Activated naive CD4-positive, alpha-beta T cell treated with anti-CD3 and anti-CD28 coated beads, Interleukin-2, amount 50 U/mL, for 72 hours (primary cell): ENCODE data around the gene GRAMD1B. TPM values are rescaled to one million over a fixed set of nuclear protein-coding genes. Genes with fewer than 3 reads are reported as not detected.
A peak's percentile ranks its signal among the peaks of the same experiment; 100 is the strongest.

Experiments
- ATAC-seq, 2 donors: fragments of 150-1000 bp; cut with Tn5 transposase; 2 replicates each; pipeline ENCODE4 v1.10.0; 2021; ENCODE audit warnings: mild to moderate bottlenecking in 2 of 2, moderate library complexity in 2 of 2
- DNase-seq, 2 donors: peaks; one replicate each; pipeline ENCODE4 v3.0.0; 2021 to 2022; ENCODE audit warnings: low spot score in 2 of 2
- H3K27ac Mint-ChIP-seq, 2 donors: one replicate each; pipeline ENCODE4 v1.8.0; 2022; ENCODE audit warnings: mild to moderate bottlenecking in 2 of 2, mixed read lengths in 2 of 2
- H3K36me3 Mint-ChIP-seq, 2 donors: one replicate each; pipeline ENCODE4 v1.8.0; 2022; ENCODE audit warnings: mixed read lengths in 2 of 2
- H3K9me3 Mint-ChIP-seq, 2 donors: one replicate each; pipeline ENCODE4 v1.8.0; 2022; ENCODE audit warnings: mixed read lengths in 2 of 2
- total RNA-seq, 2 donors: library from RNA; stranded (reverse); gene quantifications; one replicate each; pipeline ENCODE4 v1.2.3, GENCODE V29; 2022

Gene GRAMD1B
- total RNA-seq, 2 donors from 2014 or later, result 36.7 to 66.2 TPM

DNA sequence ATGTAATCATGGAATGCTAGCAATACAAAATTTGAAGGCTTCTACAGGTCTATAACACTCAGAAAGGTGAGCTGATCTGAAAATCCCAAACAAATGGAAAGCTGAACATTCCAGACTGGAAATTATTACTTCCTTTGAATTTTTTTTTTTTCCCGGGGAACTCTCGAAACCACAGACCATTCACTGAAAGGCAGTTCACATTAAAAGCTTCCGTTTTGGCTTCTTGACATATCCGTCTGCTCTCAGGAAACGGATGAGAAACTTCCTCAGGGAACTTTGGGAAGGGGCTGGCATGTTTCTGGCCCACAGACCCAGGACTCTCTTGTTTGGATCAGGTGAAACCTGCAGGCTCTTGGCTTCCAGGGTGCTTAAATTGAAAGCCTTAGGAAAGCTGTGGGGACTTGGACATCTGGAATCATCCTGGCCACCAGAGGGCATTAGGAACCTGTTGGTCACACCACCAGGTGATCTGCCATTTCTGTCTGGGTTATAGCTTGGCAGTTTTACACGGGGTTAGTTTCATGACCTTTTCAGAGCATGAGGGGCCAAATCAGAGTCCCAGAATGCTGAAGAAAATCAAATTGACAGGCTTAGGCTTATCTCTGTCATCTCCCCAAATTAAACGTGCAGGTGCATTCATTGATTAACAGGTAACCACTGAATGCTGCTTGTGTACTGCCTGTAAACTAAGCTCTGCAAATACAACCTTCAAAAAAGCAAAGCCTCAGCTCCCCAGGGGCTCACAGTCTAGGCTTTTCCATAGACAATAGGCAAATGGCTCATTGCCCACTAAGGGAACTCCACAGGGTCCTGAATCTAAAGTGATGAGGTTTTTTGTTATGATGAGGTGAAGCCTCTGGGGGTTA lies 22.7 kb upstream of the GRAMD1B start:
- DNase-seq (peak in 1 of 2 donors; percentile 43), ATAC-seq (peak; percentile 42 to 84)
- H3K9me3 Mint-ChIP-seq, result no peaks in the 10 kb centered on the region
- H3K36me3 Mint-ChIP-seq, result no peaks in the 10 kb centered on the region
- peak overlapping the region; percentile 43 to 94 for H3K27ac Mint-ChIP-seq

DNA sequence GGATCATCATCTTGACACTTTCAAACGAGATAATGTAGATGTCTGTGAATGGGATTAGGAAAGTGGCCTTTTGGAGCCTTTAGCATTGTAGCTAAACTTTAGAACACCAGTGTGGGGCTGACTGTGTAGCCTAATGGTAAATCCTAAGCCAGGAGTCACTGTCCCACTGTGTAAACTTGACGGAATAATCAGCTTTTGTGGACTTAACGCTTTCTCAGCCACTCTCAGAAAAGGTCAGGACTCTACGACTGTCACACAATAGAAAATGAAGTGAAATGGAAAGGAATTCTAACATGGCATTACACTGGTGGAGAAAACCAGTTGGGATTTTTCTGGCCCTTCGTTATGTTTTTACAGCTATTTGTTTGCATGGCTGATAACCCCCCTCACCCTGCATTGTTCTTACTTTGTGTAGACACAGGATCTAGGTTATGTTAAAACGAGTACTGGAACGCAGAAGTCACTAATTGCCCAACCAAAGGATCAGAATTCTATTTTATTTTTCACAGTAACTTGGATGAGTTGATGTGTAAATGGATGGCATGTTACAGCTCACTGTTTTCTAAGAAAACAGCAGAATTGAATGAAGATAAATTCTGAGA lies 22.0 kb upstream of the GRAMD1B start:
- Mint-ChIP-seq H3K27ac (no peak overlapping the region), H3K9me3 (no peaks in the 10 kb centered on the region), H3K36me3 (no peaks in the 10 kb centered on the region)
- DNase-seq (no peak), ATAC-seq (no peak)

DNA sequence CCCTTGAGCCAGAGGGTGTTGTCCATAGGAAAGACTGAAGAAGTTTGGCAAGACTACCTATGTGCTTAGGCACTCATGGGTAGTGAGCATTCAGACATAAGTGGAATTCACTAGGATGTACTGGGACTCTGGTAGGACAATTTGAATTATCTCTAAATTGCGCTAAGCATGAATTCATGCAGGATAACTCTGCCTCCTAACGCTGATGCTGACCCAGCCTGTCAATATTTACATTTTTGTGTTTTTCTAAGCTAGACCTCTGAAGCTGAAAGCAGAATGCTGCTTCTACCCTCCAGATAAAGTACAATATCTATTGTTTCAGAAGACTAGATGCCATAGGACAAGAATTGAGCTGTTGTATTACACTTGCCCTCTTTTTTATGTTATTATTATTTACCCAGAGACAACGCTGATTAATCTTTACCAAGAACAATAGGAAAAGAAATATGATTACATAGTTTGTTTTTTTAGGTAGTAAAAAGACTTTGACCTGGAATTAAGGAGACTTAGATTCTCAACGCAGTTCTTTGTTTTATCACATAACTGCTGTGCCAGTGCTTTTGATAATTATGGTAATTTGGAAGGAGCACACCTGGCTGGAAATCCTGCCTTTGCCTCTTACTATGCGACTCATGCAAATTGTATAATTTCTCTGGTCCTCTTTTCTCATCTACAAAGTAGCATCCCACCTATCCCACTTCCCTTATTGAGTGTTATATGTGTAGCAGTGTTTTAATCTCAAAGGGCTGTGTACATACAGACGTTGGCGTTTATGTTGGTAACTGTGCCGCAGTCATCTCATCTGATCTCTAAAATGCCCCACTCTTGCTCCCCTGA lies 21.2 kb upstream of the GRAMD1B start:
- Mint-ChIP-seq H3K27ac (no peak overlapping the region), H3K9me3 (no peaks in the 10 kb centered on the region), H3K36me3 (no peaks in the 10 kb centered on the region)
- no peak for DNase-seq
- no peak for ATAC-seq

DNA sequence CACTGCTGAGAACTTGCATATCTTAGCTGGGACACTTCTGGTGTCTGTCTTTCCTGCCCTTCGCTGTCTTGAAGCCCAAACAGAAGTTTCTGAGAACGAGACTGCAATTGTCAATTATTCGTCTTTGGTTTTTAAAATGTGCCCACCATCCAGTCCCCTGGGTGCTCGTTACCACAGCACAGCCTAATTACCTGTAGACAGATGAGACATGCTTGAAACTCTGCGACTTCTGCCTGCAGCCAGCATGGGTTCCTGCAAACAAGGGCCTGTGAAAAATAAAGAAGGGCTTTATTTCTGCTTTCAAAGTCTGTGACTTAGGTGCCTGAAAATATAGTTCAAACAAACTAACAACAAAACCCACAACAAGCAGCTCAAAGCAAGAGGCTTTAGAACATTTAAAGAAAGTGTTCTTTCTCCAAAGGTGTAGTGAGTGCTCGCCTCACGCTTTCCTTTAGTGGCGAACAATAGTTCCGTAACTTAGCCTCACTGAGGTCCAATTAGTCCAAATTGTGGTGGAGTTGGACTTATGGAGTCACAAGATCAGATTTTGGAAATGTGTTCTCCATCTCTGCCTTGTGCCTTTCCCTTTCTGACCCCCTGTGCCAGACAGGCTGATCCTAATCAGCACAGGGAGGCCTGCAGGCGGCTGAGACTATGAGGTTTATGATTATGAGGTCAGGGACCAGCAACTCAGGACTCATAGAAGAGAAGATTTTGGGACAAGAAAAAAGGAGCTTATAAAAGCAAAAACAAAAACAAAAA lies 20.4 kb upstream of the GRAMD1B start:
- ATAC-seq, result no peak
- DNase-seq, result no peak
- no peaks in the 10 kb centered on the region for H3K36me3 Mint-ChIP-seq
- no peaks in the 10 kb centered on the region for H3K9me3 Mint-ChIP-seq
- H3K27ac Mint-ChIP-seq, result no peak overlapping the region

DNA sequence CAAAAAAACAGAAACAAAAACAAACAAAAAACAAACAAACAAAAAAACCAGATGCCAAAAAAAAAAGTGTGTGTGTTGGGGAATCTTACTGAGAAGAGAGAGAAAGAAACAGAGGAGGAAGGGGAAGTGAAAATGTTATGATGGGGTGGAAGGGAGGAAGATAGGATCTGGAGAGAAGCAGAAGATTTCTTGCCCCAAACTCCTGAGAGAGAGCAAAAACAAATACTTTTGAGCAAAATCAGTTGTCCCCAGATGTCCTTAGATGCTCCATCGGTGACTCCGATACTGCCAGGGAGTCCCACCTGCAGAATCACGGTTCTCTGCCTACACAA lies 19.9 kb upstream of the GRAMD1B start:
- no peak for ATAC-seq
- H3K9me3 Mint-ChIP-seq, result no peaks in the 10 kb centered on the region

DNA sequence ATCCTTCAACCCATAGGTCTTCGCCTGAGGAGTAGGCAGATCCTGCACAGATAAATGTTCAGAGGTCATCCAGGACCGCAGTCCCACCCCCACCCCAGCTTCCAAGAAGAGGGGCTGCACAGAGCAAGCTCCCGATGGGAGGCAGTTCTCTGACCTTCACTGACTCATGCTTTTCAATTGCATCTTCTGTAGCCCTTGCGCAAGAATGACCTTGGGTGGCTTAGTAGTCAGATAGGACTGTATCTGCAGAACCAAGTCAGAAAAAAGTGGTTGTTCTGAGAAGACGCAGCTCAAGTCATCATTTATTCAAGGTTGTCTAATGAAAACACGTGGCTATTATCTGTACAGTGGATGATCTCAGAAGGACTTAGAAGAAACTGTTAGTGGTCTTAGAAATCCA lies 16.4 kb upstream of the GRAMD1B start:
- DNase-seq, result no peak
- no peaks in the 10 kb centered on the region for H3K36me3 Mint-ChIP-seq
- ATAC-seq, result no peak
- H3K27ac Mint-ChIP-seq, result no peak overlapping the region
- no peaks in the 10 kb centered on the region for H3K9me3 Mint-ChIP-seq

More for the DNA sequence above, 19.9 kb upstream of the GRAMD1B start:
- Mint-ChIP-seq H3K36me3 (no peaks in the 10 kb centered on the region), H3K27ac (no peak overlapping the region)
- no peak for DNase-seq

DNA sequence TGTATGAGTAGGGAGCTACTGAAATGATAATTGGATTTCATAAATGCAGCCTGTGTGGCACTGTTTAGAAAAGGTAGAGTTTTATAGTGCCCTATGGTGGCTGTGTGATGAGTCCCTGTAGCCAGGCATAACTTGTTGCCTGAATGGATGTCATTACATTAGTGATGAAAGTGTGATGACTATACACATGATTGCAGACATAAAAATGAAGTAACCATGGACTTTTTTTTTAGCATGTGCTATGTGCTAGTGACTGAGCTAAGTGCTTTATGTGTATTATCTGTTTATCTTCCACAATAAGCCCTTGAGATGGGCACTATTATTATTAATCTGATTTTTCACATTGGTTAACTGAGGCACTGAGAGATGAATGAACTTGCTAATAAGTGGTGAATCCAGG lies 13.5 kb upstream of the GRAMD1B start:
- no peak for DNase-seq
- Mint-ChIP-seq H3K9me3 (no peaks in the 10 kb centered on the region), H3K36me3 (no peaks in the 10 kb centered on the region), H3K27ac (no peak overlapping the region)
- ATAC-seq, result no peak

DNA sequence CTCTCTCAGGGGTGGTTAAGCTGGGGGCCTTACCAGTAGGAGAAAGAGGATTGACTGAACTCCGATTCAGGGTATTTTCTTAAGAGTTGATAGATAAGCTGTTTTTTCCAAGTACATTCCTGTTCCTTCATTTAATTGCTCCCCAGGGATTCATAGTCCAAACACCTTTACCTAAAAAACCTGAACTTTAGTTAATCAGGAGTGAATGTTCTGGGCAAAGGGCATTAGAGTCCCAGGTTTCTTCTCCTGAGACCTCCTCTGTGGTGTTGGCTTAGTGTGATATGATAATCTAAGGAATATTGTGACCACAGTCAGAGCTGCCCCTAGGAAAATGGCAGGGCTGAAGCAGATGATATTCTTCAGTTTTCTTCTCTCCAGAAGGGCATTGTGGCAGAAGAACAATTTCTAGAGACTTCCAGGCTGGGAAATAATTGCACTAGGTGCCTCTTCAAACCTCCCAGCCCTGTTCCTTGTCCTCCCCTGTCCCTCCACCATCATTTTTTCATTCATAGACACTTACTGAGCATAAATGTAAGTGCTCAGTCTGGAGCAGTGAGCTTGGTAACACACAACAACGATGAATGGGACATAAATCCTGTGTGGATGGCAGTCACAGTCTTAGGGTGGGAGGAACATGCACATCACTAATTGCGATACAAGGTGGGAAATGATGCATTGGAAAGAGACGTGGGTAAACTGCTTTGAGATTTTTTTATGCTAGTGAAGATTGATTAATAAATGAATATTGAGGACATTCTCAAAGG lies 11.5 kb upstream of the GRAMD1B start:
- DNase-seq, result no peak

DNA sequence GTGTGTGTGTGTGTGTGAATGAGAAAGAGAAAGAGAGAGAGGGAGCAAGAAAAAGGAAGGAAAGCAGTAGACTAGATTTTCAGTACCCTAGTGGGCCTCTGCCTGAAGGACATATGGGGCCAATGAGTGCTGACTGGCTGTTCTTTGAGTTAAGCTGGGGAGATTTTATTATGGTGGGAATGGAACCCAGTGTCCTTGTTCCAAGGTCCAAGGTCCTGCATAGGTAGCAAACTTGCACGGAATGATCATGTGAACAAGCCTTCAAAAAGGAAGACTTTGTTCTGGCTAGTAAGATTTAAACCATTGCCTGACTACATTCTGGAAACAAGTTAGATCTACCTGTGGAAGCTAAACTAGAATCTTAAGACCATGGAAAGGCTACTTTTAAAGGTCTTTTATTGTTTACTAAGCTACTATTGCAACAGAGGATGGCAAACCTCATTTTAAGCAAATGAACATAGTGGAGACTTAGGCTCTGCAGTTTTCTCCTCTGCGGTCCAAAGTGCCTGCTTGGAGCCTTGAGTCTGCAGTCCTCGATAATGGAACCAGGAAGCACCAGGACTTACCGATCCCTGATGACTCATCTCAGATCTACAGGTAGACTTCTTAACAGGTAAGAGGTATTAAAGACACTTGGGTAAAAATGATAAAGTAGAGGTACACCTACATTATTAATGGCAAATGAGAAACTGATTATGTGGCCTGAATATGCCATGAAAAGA lies 10.2 kb upstream of the GRAMD1B start:
- no peaks in the 10 kb centered on the region for H3K36me3 Mint-ChIP-seq
- no peaks in the 10 kb centered on the region for H3K9me3 Mint-ChIP-seq
- ATAC-seq, result no peak
- H3K27ac Mint-ChIP-seq, result no peak overlapping the region
- no peak for DNase-seq

More for the DNA sequence above, 11.5 kb upstream of the GRAMD1B start:
- Mint-ChIP-seq H3K36me3 (no peaks in the 10 kb centered on the region), H3K27ac (no peak overlapping the region), H3K9me3 (no peaks in the 10 kb centered on the region)
- no peak for ATAC-seq

DNA sequence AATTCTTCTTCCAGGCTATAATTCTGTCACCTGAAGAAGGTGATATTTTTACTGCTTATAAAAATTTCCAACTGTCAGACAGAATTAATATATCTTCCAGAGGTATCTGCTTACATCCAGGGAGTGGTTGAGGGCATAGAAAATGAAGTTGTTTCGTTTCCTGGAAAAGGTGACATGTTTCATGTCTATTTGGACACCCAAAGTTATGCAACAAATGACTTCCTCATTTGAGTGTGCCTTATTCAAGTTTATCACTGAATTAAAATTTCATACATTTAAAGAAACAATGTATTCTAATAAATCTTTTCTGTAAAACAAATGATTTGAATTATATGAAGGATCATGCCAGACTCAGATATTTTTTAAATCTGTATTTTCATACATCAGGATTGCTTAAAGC lies 8.5 kb upstream of the GRAMD1B start:
- H3K27ac Mint-ChIP-seq, result no peak overlapping the region
- no peaks in the 10 kb centered on the region for H3K36me3 Mint-ChIP-seq
- H3K9me3 Mint-ChIP-seq, result no peaks in the 10 kb centered on the region
- DNase-seq, result no peak
- ATAC-seq, result no peak

DNA sequence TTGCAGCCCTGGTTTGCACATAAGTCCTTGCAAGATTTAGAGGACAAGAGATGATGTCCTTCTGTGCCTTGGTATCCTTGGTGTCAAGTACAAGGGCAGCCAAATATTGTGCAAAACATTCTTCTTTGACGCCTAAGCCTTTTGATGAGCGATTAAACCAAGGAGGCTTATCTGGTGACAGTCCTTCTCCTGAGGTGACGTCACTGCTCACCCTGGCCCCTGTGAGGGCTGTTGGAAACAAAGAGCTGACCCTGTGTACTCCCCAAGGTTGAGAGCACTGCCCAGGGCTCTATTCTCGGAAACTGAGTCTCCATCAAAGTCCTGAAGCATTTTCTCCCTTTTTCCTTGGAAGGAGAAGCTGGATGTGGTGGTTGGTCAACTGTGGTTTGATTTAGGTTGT lies 4.7 kb upstream of the GRAMD1B start:
- ATAC-seq (no peak), DNase-seq (no peak)
- no peak overlapping the region for H3K27ac Mint-ChIP-seq
- H3K36me3 Mint-ChIP-seq, result no peaks in the 10 kb centered on the region
- no peaks in the 10 kb centered on the region for H3K9me3 Mint-ChIP-seq

DNA sequence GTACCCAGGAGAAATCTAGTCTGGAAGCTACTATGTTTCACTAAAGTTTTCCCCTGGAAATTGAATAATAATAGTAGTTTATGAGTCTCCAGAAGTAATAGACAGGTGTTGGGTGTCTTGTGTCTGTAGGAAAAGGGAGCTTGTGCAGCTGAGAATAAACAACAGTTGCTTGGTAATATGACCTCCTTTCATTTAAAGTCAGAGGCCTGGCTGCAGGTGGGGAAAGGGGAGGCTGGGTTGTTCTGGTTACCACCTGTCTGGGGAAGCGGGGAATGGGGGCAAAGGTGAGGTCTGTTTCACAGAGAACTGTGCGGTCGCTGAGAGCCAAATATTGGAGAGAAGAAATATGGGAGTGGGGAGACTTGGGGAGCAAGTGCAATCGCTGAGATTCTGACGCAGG lies 3.3 kb upstream of the GRAMD1B start:
- H3K27ac Mint-ChIP-seq, result peak overlapping the region in 1 of 2 donors; percentile 2
- H3K36me3 Mint-ChIP-seq, result peaks cover 6% of the 10 kb centered on the region in 2 donors
- H3K9me3 Mint-ChIP-seq, result no peaks in the 10 kb centered on the region
- ATAC-seq, result no peak
- no peak for DNase-seq

DNA sequence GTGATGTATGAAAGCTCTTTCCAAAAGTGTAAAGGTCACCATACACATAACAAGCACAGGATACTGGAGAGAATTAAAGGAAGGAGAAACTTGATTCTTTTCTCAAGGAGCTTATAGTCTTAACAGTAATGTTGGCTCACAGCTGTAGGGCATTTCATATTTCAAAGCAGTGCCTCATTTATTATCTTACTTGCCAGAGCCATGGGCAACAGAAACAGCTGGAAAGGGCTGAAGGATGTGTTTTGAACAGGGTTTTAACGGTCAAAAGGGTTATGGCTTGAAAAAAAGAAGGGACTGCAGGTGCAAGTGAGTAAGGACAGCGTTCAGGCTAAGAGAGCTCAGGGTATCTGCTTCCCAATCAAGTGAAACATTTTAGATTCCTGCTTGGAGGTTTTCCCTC lies 2.7 kb upstream of the GRAMD1B start:
- Mint-ChIP-seq H3K36me3 (peaks cover 12% of the 10 kb centered on the region in 2 donors), H3K27ac (no peak overlapping the region), H3K9me3 (no peaks in the 10 kb centered on the region)
- no peak for DNase-seq
- no peak for ATAC-seq

DNA sequence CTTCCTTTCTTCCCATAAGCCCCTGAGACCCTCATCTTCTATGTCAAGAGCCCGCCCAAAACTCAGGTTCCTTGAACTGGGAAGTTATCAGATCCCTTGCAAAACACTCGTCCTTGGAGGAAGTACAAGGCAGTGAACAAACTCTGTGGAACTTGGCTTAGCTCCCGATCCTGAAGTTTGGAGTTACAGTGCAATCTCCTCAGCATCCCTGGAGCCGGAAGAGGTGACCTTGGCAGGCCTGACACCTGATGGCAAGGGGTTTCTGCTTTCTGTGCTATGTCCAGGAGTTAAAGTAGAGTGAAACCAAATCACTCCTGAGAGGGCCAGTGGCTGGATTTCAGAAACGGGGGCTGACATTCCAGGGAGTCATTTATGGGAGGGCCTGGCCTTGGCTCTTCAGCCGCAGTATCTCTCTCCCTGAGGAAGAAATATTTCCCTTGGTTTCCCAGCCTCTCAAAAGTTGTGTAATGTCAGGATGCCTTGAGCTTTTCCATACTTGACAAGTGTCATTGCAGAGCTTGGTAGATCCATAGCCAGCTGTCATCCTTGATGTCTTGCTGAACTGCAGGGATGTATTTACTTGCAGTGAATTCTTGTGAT lies 1.9 kb upstream of the GRAMD1B start:
- Mint-ChIP-seq H3K9me3 (no peaks in the 10 kb centered on the region), H3K27ac (no peak overlapping the region), H3K36me3 (peaks cover 12 to 17% of the 10 kb centered on the region in 2 donors)
- DNase-seq (no peak), ATAC-seq (no peak)

DNA sequence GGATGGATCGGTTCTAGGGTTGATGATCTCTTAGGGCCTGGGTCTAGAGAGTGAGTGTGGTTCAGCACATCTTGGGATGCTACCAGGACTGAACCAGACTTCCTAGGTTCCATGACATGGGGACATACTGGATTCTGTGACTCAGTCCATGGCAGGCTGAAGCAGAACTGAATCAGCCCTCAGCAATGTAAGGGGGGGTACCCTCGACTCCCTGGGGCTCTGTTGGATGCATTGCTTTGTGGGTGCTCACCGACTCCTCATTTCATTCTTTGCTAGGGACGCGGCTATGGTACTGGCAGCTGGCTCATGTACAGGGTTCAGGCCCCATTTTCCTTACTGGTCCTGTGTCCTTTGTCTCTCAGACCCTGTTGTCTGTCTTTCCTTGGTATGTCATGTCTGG lies 733 bp upstream of the GRAMD1B start:
- peaks cover 12 to 28% of the 10 kb centered on the region in 2 donors for H3K36me3 Mint-ChIP-seq
- DNase-seq, result no peak
- peak overlapping the region in 1 of 2 donors; percentile 44 for H3K27ac Mint-ChIP-seq
- ATAC-seq, result no peak
- H3K9me3 Mint-ChIP-seq, result no peaks in the 10 kb centered on the region
